CD14-positive monocyte (primary cell): ENCODE data around the gene MET. TPM values are rescaled to one million over a fixed set of nuclear protein-coding genes. Genes with fewer than 3 reads are reported as not detected.

Experiments used
- DNase-seq, 3 donors: peaks; one replicate each; pipeline ENCODE4 v3.0.0-alpha.2; 2011 to 2022
- H2AFZ ChIP-seq: 2 replicates; pipeline ENCODE4 v1.6.0; 2012; ENCODE audit warnings: mild to moderate bottlenecking, low read depth, low read length, inconsistent platforms; ENCODE audit not compliant: insufficient read depth, poor library complexity, severe bottlenecking
- H3K27ac ChIP-seq, 2 donors: 1 replicate in 1 of 2; 2 replicates in 1 of 2; pipeline ENCODE4 v1.5.1; 2012 to 2013; ENCODE audit warnings: low read length in 2 of 2, control low read depth in 1 of 2, inconsistent platforms in 1 of 2, low read depth in 1 of 2, mild to moderate bottlenecking in 1 of 2
- H3K27me3 ChIP-seq, 2 donors: one replicate each; pipeline versions ENCODE4 v1.6.0 to v1.6.1; 2011 to 2013; ENCODE audit warnings: low read length in 2 of 2; ENCODE audit not compliant: control insufficient read depth in 2 of 2, insufficient read depth in 2 of 2
- H3K36me3 ChIP-seq, 2 donors: replicated peaks in 1 of 2; 1 replicate in 1 of 2; 2 replicates in 1 of 2; pipeline versions ENCODE4 v1.5.1 to v1.6.1; 2012 to 2013; ENCODE audit warnings: low read length in 2 of 2, control low read depth in 1 of 2, inconsistent platforms in 1 of 2, mild to moderate bottlenecking in 1 of 2; ENCODE audit not compliant: insufficient read depth in 2 of 2, control insufficient read depth in 1 of 2
- H3K4me1 ChIP-seq, 2 donors: 1 replicate in 1 of 2; 2 replicates in 1 of 2; pipeline versions ENCODE4 v1.5.1 to v1.6.1; 2012 to 2013; ENCODE audit warnings: low read length in 2 of 2, control low read depth in 1 of 2, inconsistent platforms in 1 of 2, mild to moderate bottlenecking in 1 of 2, moderate library complexity in 1 of 2; ENCODE audit not compliant: insufficient read depth in 2 of 2, control insufficient read depth in 1 of 2
- H3K4me2 ChIP-seq: replicated peaks from 2 replicates; pipeline ENCODE3; 2012; ENCODE audit warnings: low read length, moderate library complexity, mild to moderate bottlenecking; ENCODE audit not compliant: poor library complexity, severe bottlenecking; ENCODE audit errors: extremely low read depth
- H3K4me3 ChIP-seq, 3 experiments: fragments of 200-600 bp in 1 of 3; sonication (generic) in 1 of 3; replicated peaks in 1 of 3; 1 replicate in 2 of 3; 2 replicates in 1 of 3; pipeline ENCODE4 v1.5.1; 2011 to 2013; ENCODE audit warnings: low read length in 3 of 3, mild to moderate bottlenecking in 3 of 3, control low read depth in 2 of 3, low read depth in 2 of 3, inconsistent platforms in 1 of 3, moderate library complexity in 1 of 3
- H3K79me2 ChIP-seq: 2 replicates; pipeline ENCODE4 v1.6.0; 2012; ENCODE audit warnings: mild to moderate bottlenecking, control low read depth, inconsistent platforms, low read length, moderate library complexity; ENCODE audit not compliant: insufficient read depth
- H3K9ac ChIP-seq: 2 replicates; pipeline ENCODE4 v1.6.0; 2017; ENCODE audit warnings: low read length, mild to moderate bottlenecking; ENCODE audit not compliant: insufficient read depth, poor library complexity, severe bottlenecking
- H3K9me3 ChIP-seq, 2 donors: replicated peaks in 1 of 2; 1 replicate in 1 of 2; 2 replicates in 1 of 2; pipeline versions ENCODE4 v1.5.1 to v1.6.1; 2012 to 2013; ENCODE audit warnings: low read length in 2 of 2, control low read depth in 1 of 2; ENCODE audit not compliant: control insufficient read depth in 1 of 2, insufficient read depth in 1 of 2
- H4K20me1 ChIP-seq: 2 replicates; pipeline ENCODE4 v1.6.0; 2012; ENCODE audit warnings: mild to moderate bottlenecking, low read length, control low read depth, moderate library complexity; ENCODE audit not compliant: insufficient read depth
- H3K27ac Mint-ChIP-seq, 7 donors: one replicate each; pipeline ENCODE4 v1.8.0; 2020; ENCODE audit warnings: mild to moderate bottlenecking in 7 of 7, mixed read lengths in 7 of 7, moderate library complexity in 6 of 7, inconsistent platforms in 2 of 7
- H3K27me3 Mint-ChIP-seq, 3 donors: one replicate each; pipeline ENCODE4 v1.8.0; 2021 to 2022; ENCODE audit warnings: low read depth in 3 of 3, mild to moderate bottlenecking in 3 of 3, mixed read lengths in 3 of 3, moderate library complexity in 3 of 3, inconsistent platforms in 1 of 3
- H3K36me3 Mint-ChIP-seq, 2 donors: one replicate each; pipeline ENCODE4 v1.8.0; 2020; ENCODE audit warnings: mixed read lengths in 2 of 2, inconsistent platforms in 1 of 2, mild to moderate bottlenecking in 1 of 2
- H3K4me1 Mint-ChIP-seq: one replicate; pipeline ENCODE4 v1.8.0; 2020; ENCODE audit warnings: mild to moderate bottlenecking, mixed read lengths
- H3K4me3 Mint-ChIP-seq, 2 donors: one replicate each; pipeline ENCODE4 v1.8.0; 2020; ENCODE audit warnings: mild to moderate bottlenecking in 2 of 2, mixed read lengths in 2 of 2, moderate library complexity in 1 of 2
- H3K9me3 Mint-ChIP-seq, 7 donors: one replicate each; pipeline ENCODE4 v1.8.0; 2020 to 2022; ENCODE audit warnings: mixed read lengths in 7 of 7, mild to moderate bottlenecking in 6 of 7, moderate library complexity in 6 of 7, inconsistent platforms in 2 of 7
- WGBS: methylation state at CpG from one replicate; pipeline ENCODE4 v1.1.5; 2013; ENCODE audit warnings: missing lambda C conversion rate; ENCODE audit not compliant: insufficient coverage; 5-methylcytosine and 5-hydroxymethylcytosine counted together
- intact Hi-C, 2 donors: fragments of 100-400 bp; cut with micrococcal nuclease; formaldehyde crosslinking; loops; one replicate each; pipeline versions ENCODE4 v1.15.0 to v1.15.1; 2023
- polyA plus RNA-seq, 3 donors: library from polyadenylated mRNA; depleted of rRNA in 1 of 3; unstranded in 2 of 3; stranded (reverse) in 1 of 3; fragments of 300-500 nt in 2 of 3; fragments of >200 nt in 1 of 3; fragmentation: Illumina TruSeq in 2 of 3; gene quantifications; 1 replicate in 2 of 3; 2 replicates in 1 of 3; pipeline ENCODE4 v1.2.3, GENCODE V29; 2012 to 2021
- TF ChIP-seq, protein P1 (sequence below): fragments of 200-600 bp; IDR thresholded peaks from one replicate; pipeline ENCODE4 v1.8.0; 2022; ENCODE audit warnings: antibody characterized with exemption, mild to moderate bottlenecking

MET gene
- polyA plus RNA-seq, 3 donors = not detected

DNA sequence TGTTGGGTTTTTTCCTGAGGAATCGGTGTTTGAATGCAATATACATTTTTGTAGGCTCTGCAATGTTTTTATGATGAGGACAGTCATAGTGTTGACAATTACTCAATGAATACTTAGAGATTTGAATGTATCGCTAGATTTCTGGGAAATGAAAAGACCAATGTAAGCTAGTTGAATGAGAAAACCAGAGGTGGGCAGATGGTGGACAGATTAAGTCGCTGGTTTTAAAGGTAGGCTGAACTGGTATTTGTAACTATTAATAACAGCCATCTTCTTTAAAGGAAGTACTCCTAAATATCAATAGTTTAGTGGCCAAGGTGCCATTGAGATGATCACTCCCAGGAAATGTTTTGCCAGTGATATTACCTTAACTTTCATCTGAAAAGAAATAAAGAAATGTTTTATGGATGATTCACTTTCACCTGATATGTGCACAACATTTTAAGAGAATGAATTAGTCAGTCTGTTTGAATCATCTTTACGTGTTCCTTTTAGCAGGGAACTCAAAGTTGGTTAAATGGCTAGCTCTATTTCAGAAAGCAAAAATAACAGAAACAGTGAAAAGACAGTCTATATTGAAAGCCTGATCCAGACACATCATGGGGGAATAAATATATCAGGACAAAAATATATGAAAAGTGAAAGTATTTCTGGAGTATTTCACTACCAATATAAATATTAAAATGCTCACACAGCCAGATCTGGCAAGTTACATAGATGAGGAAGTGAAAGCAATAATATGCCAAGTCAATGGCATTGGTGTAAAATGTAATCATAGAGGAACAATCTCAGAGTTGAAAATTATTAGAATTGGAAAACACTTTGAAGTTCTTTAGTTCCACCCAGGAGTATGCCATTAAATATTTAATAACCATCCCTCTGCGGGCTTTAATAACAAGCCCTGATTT lies 20.7 kb downstream of the MET start:
- Mint-ChIP-seq H3K36me3 (no peaks in the 10 kb centered on the region), H3K4me3 (peak overlapping the region in 1 of 2 donors; percentile 76), H3K27me3 (peaks cover 2 to 4% (median 2%) of the 10 kb centered on the region in 3 donors), H3K27ac (peak overlapping the region in 6 of 7 donors; percentile 7 to 91 (median 34)), H3K9me3 (peaks cover 0 to 2% (median 0%) of the 10 kb centered on the region in 7 donors), H3K4me1 (peaks cover 25% of the 10 kb centered on the region)
- peak overlapping the region in 1 of 2 donors; percentile 3 for H3K27ac ChIP-seq
- no peaks in the 10 kb centered on the region for H4K20me1 ChIP-seq
- peak; percentile 29 to 69 (median 60) for DNase-seq
- H3K79me2 ChIP-seq = no peaks in the 10 kb centered on the region
- no peaks in the 10 kb centered on the region for H3K36me3 ChIP-seq
- 100% methylated on average over 1 of the region's 5 CpGs for WGBS
- H3K4me2 ChIP-seq = peak overlapping the region; percentile 9
- TF ChIP-seq, protein P1, sequence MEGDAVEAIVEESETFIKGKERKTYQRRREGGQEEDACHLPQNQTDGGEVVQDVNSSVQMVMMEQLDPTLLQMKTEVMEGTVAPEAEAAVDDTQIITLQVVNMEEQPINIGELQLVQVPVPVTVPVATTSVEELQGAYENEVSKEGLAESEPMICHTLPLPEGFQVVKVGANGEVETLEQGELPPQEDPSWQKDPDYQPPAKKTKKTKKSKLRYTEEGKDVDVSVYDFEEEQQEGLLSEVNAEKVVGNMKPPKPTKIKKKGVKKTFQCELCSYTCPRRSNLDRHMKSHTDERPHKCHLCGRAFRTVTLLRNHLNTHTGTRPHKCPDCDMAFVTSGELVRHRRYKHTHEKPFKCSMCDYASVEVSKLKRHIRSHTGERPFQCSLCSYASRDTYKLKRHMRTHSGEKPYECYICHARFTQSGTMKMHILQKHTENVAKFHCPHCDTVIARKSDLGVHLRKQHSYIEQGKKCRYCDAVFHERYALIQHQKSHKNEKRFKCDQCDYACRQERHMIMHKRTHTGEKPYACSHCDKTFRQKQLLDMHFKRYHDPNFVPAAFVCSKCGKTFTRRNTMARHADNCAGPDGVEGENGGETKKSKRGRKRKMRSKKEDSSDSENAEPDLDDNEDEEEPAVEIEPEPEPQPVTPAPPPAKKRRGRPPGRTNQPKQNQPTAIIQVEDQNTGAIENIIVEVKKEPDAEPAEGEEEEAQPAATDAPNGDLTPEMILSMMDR = no peak
- no peaks in the 10 kb centered on the region for H3K27me3 ChIP-seq
- H3K4me1 ChIP-seq = peaks cover 4 to 5% of the 10 kb centered on the region in 2 donors
- H2AFZ ChIP-seq = no peak overlapping the region
- peak overlapping the region in 2 of 3 experiments; percentile 12 to 27 for H3K4me3 ChIP-seq
- intact Hi-C loops = no loop called here
- no peak overlapping the region for H3K9ac ChIP-seq
- no peaks in the 10 kb centered on the region for H3K9me3 ChIP-seq

DNA sequence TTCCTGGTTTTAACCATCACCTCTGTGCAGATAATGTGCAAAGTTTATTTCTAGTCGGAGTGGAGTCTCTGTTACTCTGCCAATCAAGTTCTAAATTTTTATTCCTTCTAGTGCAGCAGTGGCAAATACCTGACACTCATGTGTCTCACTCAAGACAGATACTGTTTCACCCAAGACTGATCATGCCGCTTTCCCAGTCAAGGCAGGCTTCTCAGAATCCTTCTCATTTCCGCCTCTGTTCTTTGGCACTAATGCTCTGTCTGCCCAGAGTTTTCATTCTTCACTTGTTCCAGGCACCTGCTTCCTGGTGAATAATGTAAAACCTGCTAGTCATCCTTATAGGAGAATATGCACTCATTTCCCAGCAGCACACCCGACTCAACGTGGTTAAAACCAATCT lies 24.7 kb downstream of the MET start:
- H3K9me3 Mint-ChIP-seq = no peaks in the 10 kb centered on the region
- intact Hi-C loops = no loop called here
- Histone ChIP-seq H3K9me3 (no peaks in the 10 kb centered on the region), H3K79me2 (no peaks in the 10 kb centered on the region), H3K4me2 (no peak overlapping the region), H3K4me3 (no peak overlapping the region), H3K9ac (no peak overlapping the region), H3K27me3 (no peaks in the 10 kb centered on the region), H3K36me3 (no peaks in the 10 kb centered on the region), H2AFZ (no peak overlapping the region), H3K4me1 (peaks cover 4 to 5% of the 10 kb centered on the region in 2 donors), H4K20me1 (no peaks in the 10 kb centered on the region), H3K27ac (no peak overlapping the region)
- TF ChIP-seq, protein P1 = no peak
- H3K36me3 Mint-ChIP-seq = no peaks in the 10 kb centered on the region
- DNase-seq = no peak
- H3K4me1 Mint-ChIP-seq = peaks cover 16% of the 10 kb centered on the region
- no peak overlapping the region for H3K27ac Mint-ChIP-seq
- no peak overlapping the region for H3K4me3 Mint-ChIP-seq
- H3K27me3 Mint-ChIP-seq = no peaks in the 10 kb centered on the region
- 90% methylated on average over 2 of the region's 5 CpGs for WGBS
